IMR-90 (cell line): Measurements from ENCODE around the gene LMX1A. TPM values are rescaled to one million over a fixed set of nuclear protein-coding genes. Genes with fewer than 3 reads are reported as not detected.

Source experiments
- ATAC-seq: fragments of 200-7000 bp; cut with Tn5 transposase; 2 replicates; pipeline ENCODE4 v1.9.1; 2020; ENCODE audit warnings: low read depth, mild to moderate bottlenecking, moderate library complexity
- BruUV-seq: library from RNA; stranded (reverse); fragments of 400-500 nt; replicated peaks from 2 replicates; lab custom pipeline; 2021; lab: Mats Ljungman, UMichigan
- CTCF ChIA-PET: fragments of 300-600 bp; formaldehyde crosslinking; extraction: SDS; loops from one replicate; lab custom pipeline; 2021; ENCODE audit warnings: antibody characterized with exemption; lab: Yijun Ruan, JAX
- POLR2A ChIA-PET: fragments of 300-600 bp; sonication (Branson Sonifier 250); formaldehyde crosslinking; loops from one replicate; lab custom pipeline; 2022; ENCODE audit warnings: antibody characterized with exemption; ENCODE audit not compliant: unreplicated experiment; lab: Charles Lee
- DNase-seq: peaks from one replicate; pipeline ENCODE4 v3.0.0; 2013
- H2AFZ ChIP-seq: replicated peaks from 2 replicates; pipeline ENCODE3; 2013; ENCODE audit warnings: low read length, mild to moderate bottlenecking; ENCODE audit not compliant: poor library complexity
- H2AK5ac ChIP-seq: 2 replicates; pipeline ENCODE4 v1.6.1; 2013; ENCODE audit warnings: low read depth, low read length, inconsistent platforms
- H2AK9ac ChIP-seq: replicated peaks from 2 replicates; pipeline ENCODE3; 2013; ENCODE audit warnings: mild to moderate bottlenecking, low read depth, low read length, moderate library complexity; ENCODE audit not compliant: poor library complexity
- H2BK120ac ChIP-seq: 2 replicates; pipeline ENCODE4 v1.6.1; 2013; ENCODE audit warnings: low read depth, low read length, inconsistent platforms
- H2BK15ac ChIP-seq: 3 replicates; pipeline ENCODE4 v1.6.1; 2013; ENCODE audit warnings: low read depth, low read length, inconsistent platforms
- H2BK20ac ChIP-seq: 2 replicates; pipeline ENCODE4 v1.6.1; 2013; ENCODE audit warnings: low read depth, mild to moderate bottlenecking, inconsistent platforms, low read length, moderate library complexity
- H2BK5ac ChIP-seq: 2 replicates; pipeline ENCODE4 v1.6.1; 2013; ENCODE audit warnings: mild to moderate bottlenecking, low read depth, low read length, inconsistent platforms; ENCODE audit not compliant: poor library complexity, severe bottlenecking
- H3K14ac ChIP-seq: replicated peaks from 2 replicates; pipeline ENCODE4 v1.6.1; 2013; ENCODE audit warnings: low read depth, low read length, inconsistent platforms
- H3K18ac ChIP-seq: 2 replicates; pipeline ENCODE4 v1.6.1; 2013; ENCODE audit warnings: low read depth, low read length, control low read depth
- H3K23ac ChIP-seq: 2 replicates; pipeline ENCODE4 v1.6.1; 2013; ENCODE audit warnings: low read depth, low read length, inconsistent platforms
- H3K27ac ChIP-seq: 2 replicates; pipeline ENCODE4 v1.5.1; 2013; ENCODE audit warnings: mild to moderate bottlenecking, control low read depth, low read length; ENCODE audit not compliant: insufficient read depth
- H3K27me3 ChIP-seq: 2 replicates; pipeline ENCODE4 v1.6.1; 2013; ENCODE audit warnings: low read length; ENCODE audit not compliant: control insufficient read depth, insufficient read depth
- H3K36me3 ChIP-seq: 2 replicates; pipeline ENCODE4 v1.6.1; 2013; ENCODE audit warnings: low read length, mixed read lengths; ENCODE audit not compliant: control insufficient read depth, insufficient read depth
- H3K4ac ChIP-seq: 2 replicates; pipeline ENCODE4 v1.6.1; 2013; ENCODE audit warnings: low read depth, low read length, inconsistent platforms
- H3K4me1 ChIP-seq: 2 replicates; pipeline ENCODE4 v1.6.1; 2013; ENCODE audit warnings: low read length, mixed read lengths; ENCODE audit not compliant: control insufficient read depth, insufficient read depth
- H3K4me2 ChIP-seq: 2 replicates; pipeline ENCODE4 v1.6.1; 2013; ENCODE audit warnings: low read depth, mild to moderate bottlenecking, control low read depth, low read length, moderate library complexity
- H3K4me3 ChIP-seq: 2 replicates; pipeline ENCODE4 v1.5.1; 2013; ENCODE audit warnings: low read depth, mild to moderate bottlenecking, control low read depth, low read length, moderate library complexity; ENCODE audit not compliant: insufficient read depth
- H3K56ac ChIP-seq: 2 replicates; pipeline ENCODE4 v1.6.1; 2013; ENCODE audit warnings: low read length, inconsistent platforms; ENCODE audit not compliant: insufficient read depth; ENCODE audit errors: extremely low read depth
- H3K79me1 ChIP-seq, 2 experiments: 2 replicates each; pipeline ENCODE4 v1.6.1; 2013; ENCODE audit warnings: low read length in 2 of 2, inconsistent platforms in 1 of 2, low read depth in 1 of 2
- H3K9ac ChIP-seq: 2 replicates; pipeline ENCODE4 v1.6.1; 2013; ENCODE audit warnings: low read depth, low read length, control low read depth
- H3K9me1 ChIP-seq: 2 replicates; pipeline ENCODE4 v1.6.1; 2013; ENCODE audit warnings: low read length, inconsistent platforms; ENCODE audit not compliant: insufficient read depth
- H3K9me3 ChIP-seq: 2 replicates; pipeline ENCODE4 v1.6.1; 2013; ENCODE audit warnings: low read length; ENCODE audit not compliant: control insufficient read depth, insufficient read depth
- H4K20me1 ChIP-seq: 2 replicates; pipeline ENCODE4 v1.6.1; 2013; ENCODE audit warnings: low read length, inconsistent platforms; ENCODE audit not compliant: insufficient read depth
- H4K5ac ChIP-seq: 2 replicates; pipeline ENCODE4 v1.6.1; 2013; ENCODE audit warnings: mild to moderate bottlenecking, low read depth, low read length, control low read depth
- H4K8ac ChIP-seq, 2 experiments: 2 replicates each; pipeline ENCODE4 v1.6.1; 2013; ENCODE audit warnings: low read depth in 2 of 2, low read length in 2 of 2, control low read depth in 1 of 2, inconsistent platforms in 1 of 2
- H4K91ac ChIP-seq: 2 replicates; pipeline ENCODE4 v1.6.1; 2013; ENCODE audit warnings: low read depth, low read length, inconsistent platforms; ENCODE audit not compliant: insufficient read depth
- BHLHE40 ChIP-seq: fragments of 150-350 bp; IDR thresholded peaks from 2 replicates; pipeline ENCODE4 v1.6.1; 2016; ENCODE audit warnings: mild to moderate bottlenecking, low read depth, low read length
- CHD1 ChIP-seq: IDR thresholded peaks from 2 replicates; pipeline ENCODE4 v1.6.1; 2012; ENCODE audit warnings: low read depth, low read length, improper control_type of control experiment
- CTCF ChIP-seq: conservative IDR thresholded peaks from 2 replicates; pipeline ENCODE4 v1.5.1; 2012; ENCODE audit warnings: mild to moderate bottlenecking, low read depth, low read length, improper control_type of control experiment
- ELK1 ChIP-seq: fragments of 150-350 bp; IDR thresholded peaks from 2 replicates; pipeline ENCODE4 v1.6.1; 2016; ENCODE audit warnings: low read depth, mild to moderate bottlenecking, low read length, moderate library complexity, borderline replicate concordance
- MAZ ChIP-seq: IDR thresholded peaks from 2 replicates; pipeline ENCODE4 v1.6.1; 2012; ENCODE audit warnings: low read depth, mild to moderate bottlenecking, low read length, improper control_type of control experiment, moderate library complexity, borderline replicate concordance
- MXI1 ChIP-seq: IDR thresholded peaks from 2 replicates; pipeline ENCODE4 v1.6.1; 2012; ENCODE audit warnings: low read depth, mild to moderate bottlenecking, low read length, moderate library complexity, borderline replicate concordance
- NFE2L2 ChIP-seq: fragments of 150-350 bp; IDR thresholded peaks from 2 replicates; pipeline ENCODE4 v1.6.1; 2016; ENCODE audit warnings: low read depth, mild to moderate bottlenecking, low read length
- POLR2A ChIP-seq: IDR thresholded peaks from 2 replicates; pipeline ENCODE4 v1.6.1; 2012; ENCODE audit warnings: mild to moderate bottlenecking, low read depth, low read length
- RAD21 ChIP-seq: IDR thresholded peaks from 2 replicates; pipeline ENCODE4 v1.6.1; 2012; ENCODE audit warnings: low read length, improper control_type of control experiment
- RCOR1 ChIP-seq: IDR thresholded peaks from 2 replicates; pipeline ENCODE4 v1.6.1; 2012; ENCODE audit warnings: mild to moderate bottlenecking, low read length, improper control_type of control experiment; ENCODE audit not compliant: insufficient replicate concordance
- RFX5 ChIP-seq: IDR thresholded peaks from 2 replicates; pipeline ENCODE4 v1.8.0; 2012; ENCODE audit warnings: low read depth, mild to moderate bottlenecking, low read length, moderate library complexity
- SMC3 ChIP-seq: fragments of 150-350 bp; IDR thresholded peaks from 2 replicates; pipeline ENCODE4 v1.6.1; 2016; ENCODE audit warnings: low read depth, mild to moderate bottlenecking, antibody characterized with exemption, low read length, moderate library complexity
- WGBS, 2 experiments: methylation state at CpG; one replicate each; pipeline versions ENCODE4 v1.1.5 to v1.1.7; 2013; ENCODE audit warnings: missing lambda C conversion rate in 2 of 2; ENCODE audit not compliant: insufficient read length in 1 of 2; ENCODE audit errors: extremely low coverage in 2 of 2; 5-methylcytosine and 5-hydroxymethylcytosine counted together
- dilution Hi-C: fragments of 300-500 bp; cut with HindIII; formaldehyde crosslinking; loops from one replicate; pipeline ENCODE4 v1.14.3; 2018; ENCODE audit warnings: low sequenced_read_pairs; ENCODE audit not compliant: unreplicated experiment
- in situ Hi-C: fragments of 300-500 bp; cut with MboI; formaldehyde crosslinking; loops from 3 replicates; pipeline ENCODE4 v1.14.3; 2019; ENCODE audit warnings: low sequenced_read_pairs, inconsistent platforms, mixed read lengths
- intact Hi-C: fragments of 100-400 bp; cut with micrococcal nuclease; formaldehyde crosslinking; loops from 2 replicates; pipeline ENCODE4 v1.10.0; 2022
- polyA plus RNA-seq, 3 experiments: library from polyadenylated mRNA; depleted of rRNA; stranded (reverse); fragments of >200 nt; gene quantifications; 2 replicates each; pipeline ENCODE4 v1.2.3, GENCODE V29; 2012; ENCODE audit warnings: low replicate concordance in 1 of 3
- total RNA-seq: library from RNA; depleted of rRNA; stranded (reverse); fragments of >200 nt; gene quantifications from 2 replicates; pipeline ENCODE4 v1.2.3, GENCODE V29; 2012

Gene LMX1A
- total and polyA plus RNA-seq, 2 of the 4 experiments (the other 2 are of a cell fraction): not detected

- DNase-seq (no peak), ATAC-seq (no peak)
- Histone ChIP-seq H3K4ac (no peak overlapping the region), H3K18ac (no peak overlapping the region), H3K56ac (no peak overlapping the region), H3K9ac (no peak overlapping the region), H2AK9ac (no peak overlapping the region), H2BK5ac (no peak overlapping the region), H4K8ac (no peak overlapping the region), H3K36me3 (no peaks in the 10 kb centered on the region), H2BK120ac (no peak overlapping the region), H3K27me3 (no peaks in the 10 kb centered on the region), H3K23ac (no peak overlapping the region), H2AK5ac (no peak overlapping the region), H4K5ac (no peak overlapping the region), H3K4me3 (no peak overlapping the region), H3K4me1 (no peaks in the 10 kb centered on the region), H3K4me2 (no peak overlapping the region), H2AFZ (no peak overlapping the region), H3K9me3 (no peaks in the 10 kb centered on the region), H2BK15ac (no peak overlapping the region), H3K9me1 (no peaks in the 10 kb centered on the region), H4K20me1 (no peaks in the 10 kb centered on the region), H3K14ac (no peak overlapping the region), H3K79me1 (no peaks in the 10 kb centered on the region), H4K91ac (no peak overlapping the region), H3K27ac (no peak overlapping the region), H2BK20ac (no peak overlapping the region)
- dilution Hi-C loops: no loop called here
- ChIA-PET CTCF (no interaction called here), POLR2A (no interaction called here)
- TF ChIP-seq RAD21 (no peak), CHD1 (no peak), CTCF (no peak), ELK1 (no peak), POLR2A (no peak), MAZ (no peak), BHLHE40 (no peak), SMC3 (no peak), MXI1 (no peak), RCOR1 (no peak), RFX5 (no peak), NFE2L2 (no peak)
- in situ Hi-C loops: no loop called here
- no CpG with 5 or more reads among the region's 6 CpGs for WGBS, 2 experiments
- no TSS peak for BruUV-seq
- intact Hi-C loops: no loop called here
Observed at GRCh38 chr1:165179306-165179705, 177.2 kb downstream of the LMX1A start.
